GM18520 (cell line): Measurements from ENCODE around the gene MAGI1.

ENCODE experiments used
- ATAC-seq: cut with Tn5 transposase; IDR thresholded peaks from one replicate; pipeline ENCODE4 v1.9.1; 2021; ENCODE audit not compliant: unreplicated experiment

MAGI1 gene

DNA sequence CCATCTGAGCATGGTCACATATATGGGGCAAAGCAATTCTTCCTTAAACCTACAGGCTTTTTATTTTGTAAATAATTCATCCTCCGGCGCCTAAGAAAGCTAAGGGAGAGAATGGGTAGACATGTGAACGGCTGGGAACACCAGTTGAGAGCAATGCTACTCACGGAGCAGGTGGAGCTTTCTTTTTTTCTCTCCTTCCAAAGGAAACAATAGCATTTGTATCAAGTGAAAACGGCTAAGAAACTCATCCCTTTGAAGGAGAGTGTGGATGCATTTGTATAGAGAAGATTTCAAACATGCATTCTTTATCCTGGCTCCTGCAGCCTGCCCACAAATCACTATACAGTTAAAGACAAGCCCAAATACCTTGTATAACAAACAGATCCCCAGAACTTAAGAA, 637.8 kb downstream of the MAGI1 start:
- no peak for ATAC-seq

- ATAC-seq, result no peak
Measured at GRCh38 chr3:65398953-65399352, 639.8 kb downstream of the MAGI1 start.

DNA sequence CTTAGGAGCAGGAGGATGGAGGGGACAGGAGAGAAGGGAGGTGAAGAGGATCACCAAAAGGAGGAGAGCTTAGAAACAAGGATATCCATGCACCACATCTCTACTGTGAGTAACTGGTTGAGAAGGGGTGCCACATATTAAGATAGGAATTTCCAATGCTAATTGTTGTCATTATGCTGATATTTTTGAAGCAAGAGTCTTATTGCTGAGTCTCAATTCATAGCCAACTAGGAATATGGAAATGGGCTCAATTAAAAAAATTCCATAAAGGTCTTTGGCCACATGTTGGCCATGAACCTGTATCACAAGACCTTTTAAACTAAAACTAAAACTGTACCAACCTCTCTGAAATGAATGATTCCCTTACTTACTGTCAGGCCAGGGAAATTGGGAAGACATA, 642.6 kb downstream of the MAGI1 start:
- no peak for ATAC-seq

DNA sequence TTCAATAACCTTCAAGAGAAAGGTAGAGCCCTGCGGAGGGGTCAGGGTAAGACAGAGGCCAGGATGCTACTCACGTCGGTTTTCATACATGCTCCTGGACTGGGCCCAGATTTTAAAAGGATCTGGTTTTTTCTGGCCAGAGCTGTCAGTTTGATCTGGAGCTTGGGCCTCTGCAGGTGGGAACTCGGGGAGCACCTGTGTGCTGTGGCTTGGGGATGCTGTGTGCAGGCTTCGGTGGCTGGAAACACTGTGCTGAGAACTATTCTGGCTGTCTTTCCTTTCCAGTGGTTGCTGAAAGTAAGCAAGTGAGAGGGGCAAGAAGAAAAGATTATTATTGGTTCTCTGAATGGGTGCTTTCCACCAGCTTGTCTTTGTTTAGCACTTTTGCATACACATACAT, 647.6 kb downstream of the MAGI1 start:
- no peak for ATAC-seq

- no peak for ATAC-seq
Measured at GRCh38 chr3:65385805-65386204, 652.9 kb downstream of the MAGI1 start.

- no peak for ATAC-seq
Measured at GRCh38 chr3:65381496-65382010, 657.2 kb downstream of the MAGI1 start.

GRCh38 chr3:65379223-65379622, 659.5 kb downstream of the MAGI1 start:
- no peak for ATAC-seq

DNA sequence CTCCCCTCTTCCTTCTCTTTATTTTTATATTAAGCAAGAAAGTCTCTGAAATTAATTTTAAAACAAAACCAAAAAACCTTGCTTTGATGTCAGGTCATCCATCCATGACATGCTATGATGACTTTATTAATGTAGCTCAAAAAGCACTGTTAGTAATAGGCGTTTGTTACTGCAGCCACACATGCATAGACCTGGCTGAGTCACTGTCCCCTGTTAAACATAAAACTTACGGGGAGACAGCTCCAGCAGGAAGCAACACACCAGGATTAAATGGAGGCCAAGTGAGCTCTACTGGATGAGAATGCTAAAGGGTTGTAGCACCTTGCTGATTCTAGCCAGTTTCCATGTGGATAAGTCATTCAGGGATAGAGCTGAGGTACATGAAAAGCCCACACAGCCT, 661.1 kb downstream of the MAGI1 start:
- no peak for ATAC-seq

DNA sequence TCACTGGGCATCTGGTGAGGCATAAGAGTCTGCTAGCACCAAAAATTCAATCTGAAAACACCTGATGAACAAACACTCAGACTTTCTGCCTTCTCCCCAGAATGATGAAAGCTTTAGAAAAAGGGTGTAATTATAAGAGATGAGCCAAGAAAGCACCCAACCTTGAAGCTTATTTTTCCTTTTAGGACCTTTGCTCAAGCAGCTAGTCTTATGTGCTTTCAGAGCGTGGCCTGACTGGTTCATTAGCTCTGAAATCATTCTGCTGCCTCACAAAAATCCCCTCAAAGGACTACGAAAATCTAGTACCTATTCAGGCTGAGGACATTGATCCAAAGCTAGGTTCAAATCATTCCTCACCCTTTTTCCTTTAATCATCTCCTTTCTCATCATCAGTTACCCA, 662.3 kb downstream of the MAGI1 start:
- no peak for ATAC-seq

DNA sequence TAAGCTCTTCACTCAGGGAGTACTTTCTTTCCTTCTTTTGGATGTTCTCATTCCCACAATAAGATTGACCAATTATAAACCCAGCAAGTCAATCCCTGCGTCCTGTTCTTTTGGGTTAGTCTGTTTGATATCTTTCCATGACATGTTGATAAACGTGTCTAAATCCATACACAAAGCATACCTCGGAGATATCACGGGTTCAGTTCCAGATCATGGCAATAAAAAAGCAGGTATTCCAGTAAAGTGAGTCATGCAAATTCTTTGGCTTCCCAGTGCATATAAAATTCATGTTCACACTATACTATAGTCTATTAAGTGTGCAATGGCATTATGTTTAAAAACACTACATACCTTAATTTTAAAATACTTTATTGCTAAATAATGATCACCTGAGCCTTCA, 667.7 kb downstream of the MAGI1 start:
- no peak for ATAC-seq

DNA sequence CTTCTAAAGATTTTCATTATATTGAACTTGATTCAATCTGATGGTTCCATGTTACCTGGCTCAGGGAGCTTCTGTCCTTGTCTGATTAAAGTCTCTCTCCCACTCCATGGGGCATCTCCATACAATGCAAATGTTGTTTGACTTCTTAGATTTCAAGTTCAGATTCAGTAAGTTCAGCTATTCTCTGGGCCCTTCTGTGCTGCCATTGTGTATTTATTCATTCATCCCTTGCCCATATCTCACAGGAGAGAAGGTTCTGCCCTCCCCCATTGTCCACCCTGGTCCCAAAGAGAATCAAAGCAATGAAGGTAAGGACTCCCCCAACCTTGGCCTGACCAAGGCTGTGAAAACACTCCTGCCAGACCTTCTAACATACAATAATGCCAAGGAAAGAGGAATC, 669.9 kb downstream of the MAGI1 start:
- ATAC-seq, result no peak

- ATAC-seq, result no peak
Measured at GRCh38 chr3:65362688-65363087, 676.0 kb downstream of the MAGI1 start.

DNA sequence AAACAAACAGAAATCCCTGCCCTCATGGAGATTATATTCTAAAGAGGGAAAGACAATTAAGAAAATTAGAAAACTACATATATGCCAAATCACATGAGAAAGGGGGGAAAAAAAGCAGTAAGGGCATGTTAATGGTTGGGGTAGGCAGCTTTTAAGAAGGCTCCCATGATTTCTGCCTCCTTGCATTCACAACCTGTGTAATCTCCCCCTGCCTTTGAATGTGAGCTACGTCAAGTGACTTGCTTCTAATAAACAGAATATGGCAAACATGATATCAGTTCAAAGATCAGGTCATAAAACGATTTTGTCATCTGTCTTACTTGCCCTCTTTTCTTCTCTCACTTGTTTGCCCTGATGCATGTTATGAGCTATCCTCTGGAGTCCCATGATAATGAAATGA, 677.3 kb downstream of the MAGI1 start:
- no peak for ATAC-seq

- ATAC-seq, result no peak
Measured at GRCh38 chr3:65356331-65357248, 682.1 kb downstream of the MAGI1 start.

- ATAC-seq, result no peak
Measured at GRCh38 chr3:65354880-65355279, 683.8 kb downstream of the MAGI1 start.

DNA sequence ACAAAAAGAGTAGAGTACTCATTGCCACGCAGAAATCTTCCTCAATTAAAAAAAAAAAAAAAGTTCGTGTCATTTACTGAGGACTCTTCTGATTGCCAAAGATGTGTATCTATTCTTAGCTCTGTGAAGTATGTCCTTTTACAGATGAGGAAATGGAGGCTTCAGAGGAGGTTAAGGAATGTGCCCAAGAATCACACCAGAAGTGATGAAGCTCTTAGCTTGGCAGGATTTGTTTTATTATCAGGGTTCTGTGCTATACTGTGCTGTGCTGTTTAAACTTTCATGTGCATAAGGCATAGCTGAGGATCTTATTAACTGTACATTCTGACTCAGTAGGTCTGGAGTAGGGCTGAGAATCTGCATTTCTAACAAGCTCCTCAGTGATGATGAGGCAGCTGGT, 685.8 kb downstream of the MAGI1 start:
- no peak for ATAC-seq

DNA sequence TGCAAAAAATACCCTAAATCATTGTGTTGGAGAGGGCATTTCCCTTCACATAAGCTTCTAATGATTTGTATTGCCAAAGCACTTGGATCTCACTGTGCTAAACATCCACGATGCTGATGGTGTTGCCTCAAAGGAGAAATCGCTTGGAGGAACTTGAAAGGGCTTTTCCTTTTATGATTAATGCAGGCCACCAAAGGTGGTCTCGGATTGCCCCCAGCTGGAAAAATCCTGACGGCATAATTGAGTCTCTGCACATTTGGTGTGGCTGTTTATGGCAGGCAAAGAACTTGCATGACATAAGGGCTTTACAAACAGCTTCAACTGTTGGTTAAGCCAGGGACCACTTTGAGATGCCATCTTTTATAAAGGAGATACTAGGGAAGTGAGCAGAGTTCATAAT, 687.0 kb downstream of the MAGI1 start:
- no peak for ATAC-seq

DNA sequence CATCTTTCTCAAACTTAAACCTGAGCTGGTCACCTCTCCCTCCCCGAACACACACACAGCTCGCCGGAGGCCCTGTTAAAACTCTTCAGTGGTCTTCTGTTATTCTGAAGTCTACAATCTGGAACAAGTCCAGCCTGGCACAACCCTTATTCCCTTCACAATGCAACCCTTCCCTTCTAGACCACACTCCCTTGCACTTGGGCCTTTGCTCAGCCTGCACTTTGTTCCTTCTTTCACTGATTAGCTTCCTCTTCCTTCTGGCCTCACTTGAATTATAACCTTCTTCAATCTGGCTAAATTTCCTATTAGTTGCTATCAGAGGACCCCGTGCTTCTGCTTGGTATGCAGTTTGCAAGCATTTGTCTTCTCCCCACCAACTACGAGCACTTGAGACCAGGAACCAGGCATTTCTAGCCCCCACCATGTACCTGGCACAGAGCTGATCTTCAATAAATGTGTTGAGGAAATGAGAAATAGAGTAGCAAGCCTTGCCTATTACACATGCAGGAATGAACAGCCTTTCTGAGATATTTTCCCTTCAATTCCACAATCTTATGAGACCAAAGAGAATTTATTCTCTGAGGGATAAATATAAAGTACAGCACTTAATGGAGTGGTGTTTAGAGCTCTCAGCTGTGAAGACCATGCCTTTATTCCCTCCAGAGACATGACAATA, 687.8 kb downstream of the MAGI1 start:
- no peak for ATAC-seq

GRCh38 chr3:65348398-65348995, 690.2 kb downstream of the MAGI1 start:
- ATAC-seq, result no peak

DNA sequence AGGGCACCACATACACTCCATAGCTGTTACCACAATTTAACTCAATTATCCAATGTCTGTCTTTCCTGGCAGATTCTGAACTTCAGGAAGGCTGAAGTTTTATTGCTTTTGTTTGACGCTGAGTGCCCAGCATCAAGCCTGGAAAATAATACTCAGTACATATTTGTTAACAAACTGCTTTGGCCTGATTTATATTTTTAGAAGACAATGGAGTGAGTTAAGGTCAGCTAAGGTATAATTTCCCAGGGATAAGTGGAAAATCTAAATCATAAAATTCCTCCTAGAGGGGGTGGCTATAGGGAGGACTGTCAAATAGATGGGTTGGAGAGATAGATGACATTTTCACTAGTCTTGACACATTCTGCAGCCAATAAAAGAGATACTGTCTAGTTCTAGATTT, 691.6 kb downstream of the MAGI1 start:
- no peak for ATAC-seq

DNA sequence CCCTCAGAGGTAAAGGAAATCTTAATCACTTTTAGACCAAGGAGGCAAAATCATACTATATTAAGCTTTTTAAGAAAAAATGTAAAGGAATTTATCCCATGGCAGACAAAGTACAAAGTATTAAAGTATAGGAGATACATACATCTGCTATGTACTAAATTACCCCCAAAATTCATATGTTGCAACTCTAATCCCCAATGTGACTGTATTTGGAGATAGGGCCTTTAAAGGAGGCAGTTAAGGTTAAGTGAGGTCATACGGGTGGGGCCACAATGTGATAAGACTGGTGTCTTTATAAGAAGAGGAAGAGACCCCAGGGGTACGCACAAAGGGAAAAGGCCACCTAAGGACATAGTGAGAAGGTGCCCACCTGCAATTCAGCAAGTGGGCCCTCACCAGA, 693.9 kb downstream of the MAGI1 start:
- no peak for ATAC-seq

DNA sequence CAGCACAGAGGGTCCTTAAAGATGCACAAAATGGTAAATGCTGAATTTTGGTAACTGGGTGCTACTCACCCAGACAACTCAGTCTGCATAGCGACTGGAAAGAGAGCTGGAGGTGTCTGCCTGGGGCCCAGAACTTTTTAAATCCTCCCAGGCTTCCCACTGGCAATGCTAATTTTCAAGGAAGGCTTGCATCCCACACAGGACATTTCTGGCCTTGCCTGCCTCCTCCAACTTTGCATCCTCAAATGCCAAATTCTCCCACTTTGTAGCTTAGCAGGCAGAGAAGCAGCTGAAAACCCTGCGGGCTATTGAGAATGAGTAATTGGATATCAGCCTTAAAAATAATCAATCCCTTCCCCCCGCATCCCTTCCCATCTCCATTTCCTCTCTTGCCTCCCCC, 694.3 kb downstream of the MAGI1 start:
- no peak for ATAC-seq
